Measurements from ENCODE around the gene SLC6A8.

Gene SLC6A8

DNA sequence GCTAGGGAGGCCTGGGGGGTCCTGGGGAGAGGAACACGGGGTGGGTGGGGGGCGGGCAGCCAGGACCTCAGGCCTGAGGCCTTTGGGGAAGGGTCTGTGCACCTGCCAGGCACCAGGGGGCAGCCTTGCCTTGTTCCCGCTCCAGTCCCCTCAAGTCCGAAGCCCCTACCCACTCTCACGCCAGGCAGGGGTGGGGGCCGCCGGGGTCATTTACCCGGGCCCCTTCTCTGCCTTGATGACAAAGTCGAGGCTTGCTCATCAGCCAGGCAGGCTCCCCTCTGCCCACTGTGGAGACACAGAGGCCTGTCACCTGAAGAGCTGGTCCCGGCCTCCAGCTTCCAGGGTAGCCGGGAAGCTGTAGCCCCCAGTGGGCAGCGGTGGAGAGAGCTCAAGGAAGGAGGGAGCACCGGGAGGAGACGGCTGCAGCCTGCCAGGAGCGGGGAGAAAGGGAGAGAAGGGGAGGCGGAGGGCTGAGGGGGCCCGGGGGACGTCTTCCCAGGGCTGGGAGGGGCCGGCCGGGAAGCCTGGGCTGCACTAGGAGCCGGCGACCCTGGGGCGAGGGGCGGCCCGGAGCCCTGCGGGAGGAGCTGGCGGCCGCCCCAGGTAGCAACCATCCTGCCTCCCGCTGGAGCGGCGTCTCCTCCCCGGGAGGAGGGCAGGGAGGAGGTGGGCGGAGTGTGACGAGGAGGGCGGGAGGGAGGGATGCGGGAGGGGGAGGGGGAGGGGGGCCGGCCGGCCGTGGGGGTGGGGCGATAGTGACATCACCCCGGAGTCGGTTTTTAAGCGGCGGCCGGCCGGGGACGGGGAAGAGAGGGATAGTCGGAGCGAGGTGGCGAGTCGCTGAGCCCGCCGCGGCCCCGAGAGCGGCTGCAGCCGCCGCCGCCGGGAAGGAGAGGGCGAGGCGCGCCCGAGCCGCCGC is at the start of gene SLC6A8:
Gene SLC6A8, plus strand, starts transcription at position 806 of the 919 bp plus-strand sequence. CDS start 649 bp downstream, outside the sequence.
- peak; percentile 59 for DNase-seq

DNA sequence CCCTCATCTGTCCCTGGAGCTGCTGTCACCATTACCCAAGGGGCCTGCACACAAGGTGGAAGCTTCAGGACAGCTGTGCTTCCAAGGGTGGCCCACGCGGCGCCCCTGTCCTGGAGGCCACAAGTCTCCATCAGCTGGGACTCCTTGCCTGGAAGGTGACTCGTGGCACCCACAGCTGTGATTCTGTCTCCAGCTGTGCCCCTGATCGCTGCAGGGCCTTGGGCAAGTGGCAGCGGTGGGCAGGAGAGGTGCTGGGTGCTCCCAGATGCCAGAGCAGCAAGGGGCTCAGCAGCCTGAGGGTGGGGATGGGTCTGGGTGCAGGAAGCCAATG is 49.7 kb upstream of the SLC6A8 start:
- no peak for DNase-seq

DNA sequence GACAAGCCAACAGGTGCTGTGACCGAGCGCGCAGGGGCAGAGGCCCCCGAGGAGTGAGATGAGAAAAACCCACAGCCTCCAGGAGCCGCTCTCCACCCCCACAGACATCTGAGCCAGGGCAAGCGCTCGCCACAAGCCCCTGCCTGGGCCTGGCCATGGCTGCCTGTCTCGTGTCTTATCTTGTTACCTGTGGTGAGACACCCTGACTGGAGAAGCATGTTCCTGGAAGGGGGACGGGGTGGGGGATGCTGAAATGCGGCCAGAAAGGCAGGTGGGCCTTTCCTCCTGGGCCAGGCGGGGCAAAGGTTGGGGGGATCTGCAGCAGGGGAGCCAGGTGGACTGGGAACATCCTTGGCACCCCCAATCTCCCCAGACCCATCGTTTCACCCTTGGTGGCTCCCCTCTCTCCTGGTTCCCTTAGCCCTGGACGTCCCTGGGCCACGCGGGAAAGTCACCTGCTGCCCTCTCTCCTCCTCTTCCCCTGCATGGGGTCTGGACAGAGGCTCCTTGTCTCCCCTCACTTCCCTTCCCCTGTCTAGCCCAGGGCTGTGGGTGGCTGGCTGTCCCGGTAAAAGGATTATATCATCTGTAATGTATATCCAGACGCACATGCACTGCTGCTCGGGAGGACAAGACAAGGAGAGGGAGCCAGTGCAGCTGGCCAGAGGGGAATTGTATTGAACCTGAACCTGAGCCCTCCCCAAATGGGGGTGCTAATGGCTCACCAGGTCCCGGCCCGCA is 49.1 kb upstream of the SLC6A8 start:
- DNase-seq, result no peak

DNA sequence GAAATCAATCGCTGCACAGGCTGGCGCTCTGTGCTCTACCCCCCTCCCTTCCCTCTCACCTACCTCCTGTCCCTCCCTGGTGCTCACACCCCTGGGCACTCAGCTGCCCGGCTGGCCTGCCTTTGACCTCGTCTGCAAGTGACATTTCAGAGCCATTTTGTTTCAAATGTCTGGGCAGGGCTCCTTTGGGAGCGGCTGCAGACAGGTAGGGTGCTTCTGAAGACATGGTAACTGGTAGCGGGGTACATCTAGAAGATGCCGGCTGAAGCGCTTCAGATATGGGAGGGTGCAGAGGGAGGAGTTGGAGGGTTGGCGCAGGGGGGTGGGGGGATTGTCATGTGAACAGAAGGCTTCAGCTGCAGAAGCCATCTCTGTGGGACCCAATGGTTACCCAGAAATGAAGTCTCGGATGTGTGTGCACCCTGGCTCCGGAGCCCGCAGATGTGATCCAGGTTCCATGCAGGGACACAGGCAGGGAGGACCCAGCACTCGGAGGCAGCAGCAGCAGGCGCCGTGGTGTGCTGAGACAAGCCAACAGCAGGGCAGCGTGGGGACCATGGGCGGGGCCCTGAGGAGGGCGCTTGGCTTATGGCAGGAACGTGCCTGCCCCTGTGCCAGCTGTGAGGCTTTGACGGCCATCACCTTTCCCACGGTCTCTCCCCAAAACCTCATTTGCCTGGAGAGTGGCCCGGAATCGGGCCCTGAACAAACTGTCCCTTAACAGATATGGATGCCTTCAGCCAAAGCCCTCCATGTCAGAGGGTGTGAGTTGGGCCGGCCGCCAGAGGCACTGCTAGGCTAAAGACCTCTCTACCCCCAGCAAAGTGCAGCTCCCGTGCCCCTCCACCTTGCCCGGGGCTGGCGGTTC is 48.3 kb upstream of the SLC6A8 start:
- no peak for DNase-seq

DNA sequence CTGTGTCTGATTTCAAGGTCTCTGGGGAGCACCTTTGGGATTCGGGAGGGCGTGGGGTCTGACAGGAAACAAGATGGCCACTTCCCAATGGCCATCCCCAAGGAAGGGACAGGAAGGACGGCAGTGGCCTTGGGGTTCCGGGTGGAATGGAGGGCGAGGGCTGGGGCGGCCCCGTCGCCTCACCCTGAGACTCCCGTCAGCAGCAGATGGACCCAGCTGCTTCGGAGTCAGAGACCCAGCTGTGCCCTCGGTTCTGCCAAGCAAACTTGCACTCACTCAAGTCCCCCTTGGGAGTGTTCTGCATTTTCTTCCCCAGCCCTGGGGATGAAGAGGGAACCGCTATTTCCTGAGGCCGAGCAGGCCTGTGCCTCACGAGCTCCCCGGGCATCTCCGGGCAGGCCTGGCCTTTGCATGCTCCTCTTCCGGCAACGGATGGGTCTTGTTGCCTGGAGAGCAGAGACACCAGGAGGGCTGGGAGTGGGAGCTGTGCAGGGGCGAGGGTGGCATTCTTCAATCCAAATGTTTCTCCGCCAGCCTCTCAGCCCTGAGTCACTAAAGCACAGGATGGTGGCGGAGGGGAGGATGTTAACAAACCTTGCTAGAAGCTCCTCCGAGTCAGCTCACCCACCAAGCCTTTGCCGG is 47.6 kb upstream of the SLC6A8 start:
- no peak for DNase-seq

DNA sequence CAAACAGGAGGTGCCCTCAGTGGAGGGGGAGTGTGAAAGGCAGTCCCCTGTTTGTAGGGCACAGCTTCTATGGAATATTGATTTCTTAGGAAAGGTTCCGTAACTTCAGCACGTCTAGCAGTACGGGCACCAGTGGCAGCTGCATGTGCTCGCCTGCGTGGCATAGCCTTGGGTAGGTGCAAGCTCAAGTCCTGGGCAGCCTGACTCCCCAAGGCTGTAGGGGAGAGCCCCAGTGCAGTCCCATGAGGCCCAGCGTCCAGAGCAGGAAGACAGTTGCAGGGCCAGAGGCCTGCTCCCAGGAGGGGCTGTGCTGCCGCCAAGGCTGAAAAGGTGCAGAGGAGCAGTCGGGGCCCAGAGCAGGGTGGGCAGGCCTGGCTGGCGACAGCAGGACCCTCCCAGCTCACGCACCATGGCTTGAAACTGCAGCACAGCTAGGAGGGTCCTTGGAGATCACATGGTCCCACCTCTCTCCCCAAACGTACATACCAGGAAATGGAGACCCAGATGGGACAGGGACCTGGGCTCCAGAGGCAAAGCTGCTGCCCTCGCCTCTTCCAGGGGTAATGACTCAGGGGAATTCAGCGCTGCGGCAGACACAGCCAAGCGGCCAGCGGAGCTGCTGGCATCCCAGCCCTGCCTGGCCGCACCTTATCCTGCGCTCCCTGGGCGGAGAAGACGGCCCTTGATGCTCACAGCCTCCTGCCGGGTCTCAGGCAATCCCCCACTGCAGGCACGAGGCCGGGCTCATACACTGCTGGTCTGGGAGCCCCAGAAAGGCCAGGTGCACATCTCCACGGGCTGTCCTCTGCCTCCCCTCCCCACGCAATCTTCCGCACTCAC is 46.8 kb upstream of the SLC6A8 start:
- DNase-seq, result no peak

DNA sequence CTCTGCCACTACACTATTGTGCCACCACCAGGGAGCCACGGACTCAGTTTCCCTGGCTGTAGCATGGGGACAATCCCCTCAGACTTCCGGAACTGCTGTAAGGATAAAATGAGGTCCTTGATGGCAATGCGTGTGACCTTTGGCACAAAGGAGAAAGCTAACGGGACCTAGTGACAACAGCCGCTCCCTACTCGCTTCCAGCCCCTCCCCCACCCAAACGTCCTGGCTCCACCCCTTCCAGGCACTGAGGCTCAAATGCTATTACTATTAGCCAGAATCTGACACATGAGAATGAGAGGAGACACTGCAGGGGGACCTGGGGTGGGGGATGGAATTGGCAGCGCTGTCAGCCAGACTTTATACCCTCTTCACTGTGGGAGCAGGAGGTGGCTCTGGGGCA is 46.1 kb upstream of the SLC6A8 start:
- peak; percentile 0 for DNase-seq

DNA sequence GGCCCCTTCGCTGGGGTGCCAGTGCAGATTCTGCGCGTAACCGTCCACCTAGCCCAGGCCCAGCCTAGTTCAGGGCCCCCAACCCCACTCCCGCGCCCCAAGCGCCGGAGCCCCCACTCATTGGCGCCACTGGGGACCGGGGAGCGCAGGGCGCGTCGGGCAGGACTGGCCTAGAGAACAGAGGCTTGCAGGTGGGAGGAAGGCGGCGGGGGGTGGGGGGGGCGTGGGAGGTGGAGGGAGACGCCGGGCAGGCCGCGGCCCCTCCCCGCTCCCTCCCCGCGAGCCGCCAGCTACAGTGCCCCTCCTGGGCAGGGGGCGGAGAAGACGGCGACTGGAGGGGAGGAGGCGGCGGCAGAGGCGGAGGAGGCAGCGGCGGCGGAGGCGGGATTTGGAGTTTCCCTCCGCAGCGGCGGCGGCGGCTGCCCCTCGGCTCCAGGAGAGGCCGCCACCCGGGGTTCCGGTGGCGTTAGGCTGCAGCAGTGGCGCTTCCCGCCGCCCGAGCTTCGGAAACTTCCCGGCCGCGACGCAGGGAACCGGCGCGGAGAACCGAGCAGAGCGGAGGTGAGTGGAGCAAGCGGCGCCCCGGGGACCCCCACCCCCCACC is 45.6 kb upstream of the SLC6A8 start:
- no peak for DNase-seq

DNA sequence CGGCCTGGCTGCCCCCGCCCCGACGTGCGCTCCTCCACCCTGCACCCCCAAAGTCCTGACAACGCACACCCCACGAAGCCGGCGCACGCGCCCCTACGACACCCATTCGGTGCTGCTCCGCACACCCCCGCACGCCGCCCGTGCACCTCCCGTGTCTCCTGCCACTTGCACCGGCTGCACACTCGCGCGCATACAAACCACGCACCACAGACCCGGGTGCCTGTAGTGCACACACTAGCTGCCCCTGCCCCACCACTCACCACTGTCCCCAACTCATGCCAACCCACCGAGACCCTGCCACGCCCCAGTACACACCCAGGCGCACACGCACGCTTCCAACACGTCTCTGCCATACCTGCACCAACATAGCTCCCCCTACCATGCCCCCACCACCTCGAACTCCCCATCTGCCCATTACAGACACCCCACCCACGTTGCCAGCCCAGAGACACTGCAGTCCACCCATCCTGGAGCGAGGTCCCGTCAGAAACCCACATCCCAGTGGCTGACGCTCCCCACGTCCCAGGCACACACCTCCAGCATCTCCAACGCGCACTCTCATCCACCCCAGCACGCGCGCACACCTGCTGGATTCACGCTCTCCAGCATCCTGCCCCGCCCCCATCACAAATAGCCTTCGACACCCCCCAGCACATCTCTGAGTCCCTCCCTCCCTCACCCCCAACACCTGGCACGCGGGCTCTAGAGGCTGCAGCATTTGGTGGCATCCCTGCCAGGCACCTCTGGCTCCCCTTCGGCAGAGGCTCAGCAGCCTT is 44.9 kb upstream of the SLC6A8 start:
- no peak for DNase-seq

DNA sequence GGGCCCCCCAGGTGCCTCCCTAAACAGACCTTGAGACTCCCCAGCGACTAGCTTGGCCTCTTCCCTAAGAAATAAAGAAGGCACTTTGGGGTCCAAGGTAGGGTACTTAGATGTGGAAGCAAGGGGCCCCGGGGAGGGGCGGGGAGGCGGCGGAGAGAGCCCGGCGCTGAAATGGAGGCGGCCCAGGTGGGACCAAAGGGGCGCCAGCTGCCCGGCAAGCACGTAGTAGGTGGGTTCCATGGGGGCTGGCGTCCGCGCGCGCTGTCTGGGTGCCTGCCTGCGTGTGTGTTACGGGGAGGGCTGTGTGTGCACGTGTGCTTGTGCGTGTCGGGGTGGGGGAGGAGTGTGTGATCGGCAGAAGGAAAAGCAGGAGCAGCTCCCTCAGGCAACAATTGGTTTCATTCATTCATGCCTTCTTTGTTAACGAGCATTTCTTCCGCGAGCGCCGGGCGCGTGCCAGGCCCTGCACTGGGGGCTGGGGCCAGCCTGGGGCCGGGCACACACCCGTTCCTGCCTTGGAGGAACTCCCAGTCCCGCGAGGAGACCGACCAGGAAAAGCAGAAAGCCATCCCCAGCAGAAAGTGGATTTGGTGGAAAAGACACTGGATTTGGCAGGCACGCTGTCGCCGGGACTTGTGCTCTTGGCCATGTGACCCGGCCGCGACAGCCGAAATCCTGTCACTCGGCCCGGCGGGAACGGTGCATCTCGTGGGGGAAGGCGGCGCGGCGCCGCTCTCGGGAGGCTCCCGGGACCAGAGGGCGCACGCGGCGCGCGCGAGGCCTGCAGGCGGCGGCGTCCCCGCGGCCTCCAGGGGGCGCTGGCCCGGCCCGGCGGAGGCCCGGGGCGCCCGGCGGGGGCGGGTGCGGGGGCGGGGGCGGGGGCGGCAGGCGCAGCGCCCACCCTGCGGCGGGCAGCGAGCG is 44.0 kb upstream of the SLC6A8 start:
- no peak for DNase-seq

DNA sequence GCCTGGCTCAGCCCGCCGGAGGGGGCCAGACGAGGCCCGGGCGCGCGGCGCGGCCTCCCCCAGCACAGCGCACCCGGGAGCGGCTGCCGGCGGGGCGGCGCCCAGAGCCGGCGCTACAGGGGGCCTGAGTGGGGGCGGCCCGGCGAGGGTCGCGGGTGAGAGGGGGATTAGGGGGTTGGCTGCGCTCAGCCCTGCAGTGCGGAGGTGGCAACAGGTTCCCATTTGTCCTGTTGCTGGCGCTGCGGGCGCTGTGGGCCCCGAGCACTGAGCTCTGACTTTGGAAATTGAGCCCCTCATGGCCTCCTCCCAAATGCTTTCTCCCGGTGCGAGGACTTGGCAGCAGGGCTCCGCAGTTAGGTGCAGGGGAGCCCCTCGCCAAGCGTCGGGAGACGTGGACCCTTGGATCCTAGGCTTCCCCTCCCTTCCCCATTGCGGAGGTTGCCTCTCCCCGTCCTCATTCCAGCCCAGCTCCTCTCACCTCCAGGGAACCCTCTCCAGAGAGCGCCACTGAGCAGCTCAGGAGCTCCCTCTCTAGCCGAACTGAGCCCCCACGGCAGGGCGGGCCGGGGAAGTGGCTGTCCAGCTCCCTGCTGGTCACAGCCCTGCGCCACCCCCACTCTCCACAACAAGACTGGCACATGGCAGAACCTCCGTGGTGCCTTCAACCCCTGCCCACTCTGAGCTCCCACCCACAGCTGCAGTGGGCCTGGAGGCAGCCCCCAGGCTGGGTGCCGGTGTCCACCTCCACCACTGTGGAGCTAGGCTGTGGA is 43.2 kb upstream of the SLC6A8 start:
- DNase-seq, result no peak

DNA sequence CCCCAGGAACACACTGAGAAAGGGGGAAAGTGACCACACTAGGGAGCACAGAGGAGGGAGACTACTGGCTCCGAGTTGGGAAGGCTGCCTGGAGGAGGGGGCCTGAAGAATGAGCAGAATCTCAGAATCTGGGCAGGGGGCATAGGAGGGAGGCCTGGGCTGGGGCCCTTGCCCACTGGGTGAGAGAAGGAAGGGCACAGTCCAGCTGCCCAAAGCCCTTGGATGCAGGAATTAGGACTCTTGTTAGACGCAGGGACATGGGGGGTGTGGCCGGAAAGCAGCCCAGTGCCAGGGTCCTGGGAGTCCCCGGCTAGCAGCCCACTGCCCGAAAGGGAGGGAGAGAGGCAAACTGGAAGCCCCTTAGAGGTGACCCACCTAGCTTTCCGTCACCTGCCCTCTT is 42.6 kb upstream of the SLC6A8 start:
- no peak for DNase-seq

DNA sequence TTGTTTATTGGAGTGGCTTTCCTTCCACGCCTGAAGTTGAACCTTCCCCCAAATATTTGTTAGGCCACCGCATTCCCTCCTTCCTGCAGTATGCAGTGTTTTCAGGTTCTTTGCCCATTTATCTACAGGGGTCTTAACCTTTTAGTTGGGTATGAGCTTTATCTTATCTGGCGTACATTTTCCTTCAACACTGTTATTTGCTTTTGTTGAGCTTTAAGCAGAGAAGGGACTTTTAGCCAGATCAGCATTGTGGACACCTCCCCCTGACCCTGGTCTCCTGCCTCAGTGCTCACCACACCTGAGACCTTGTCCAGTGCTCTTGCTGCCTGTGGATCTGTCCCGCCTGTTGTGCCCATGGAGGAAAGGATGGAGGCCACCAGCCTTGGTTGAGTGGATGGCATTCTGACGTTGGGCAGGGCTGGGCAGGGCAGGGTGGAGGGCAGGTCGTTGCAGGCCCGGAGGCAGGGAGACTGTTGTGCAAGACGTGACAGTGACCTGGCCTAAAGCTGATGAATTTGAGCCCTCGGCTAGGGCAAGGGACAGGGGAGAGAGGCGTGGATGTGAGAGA is 41.7 kb upstream of the SLC6A8 start:
- no peak for DNase-seq

DNA sequence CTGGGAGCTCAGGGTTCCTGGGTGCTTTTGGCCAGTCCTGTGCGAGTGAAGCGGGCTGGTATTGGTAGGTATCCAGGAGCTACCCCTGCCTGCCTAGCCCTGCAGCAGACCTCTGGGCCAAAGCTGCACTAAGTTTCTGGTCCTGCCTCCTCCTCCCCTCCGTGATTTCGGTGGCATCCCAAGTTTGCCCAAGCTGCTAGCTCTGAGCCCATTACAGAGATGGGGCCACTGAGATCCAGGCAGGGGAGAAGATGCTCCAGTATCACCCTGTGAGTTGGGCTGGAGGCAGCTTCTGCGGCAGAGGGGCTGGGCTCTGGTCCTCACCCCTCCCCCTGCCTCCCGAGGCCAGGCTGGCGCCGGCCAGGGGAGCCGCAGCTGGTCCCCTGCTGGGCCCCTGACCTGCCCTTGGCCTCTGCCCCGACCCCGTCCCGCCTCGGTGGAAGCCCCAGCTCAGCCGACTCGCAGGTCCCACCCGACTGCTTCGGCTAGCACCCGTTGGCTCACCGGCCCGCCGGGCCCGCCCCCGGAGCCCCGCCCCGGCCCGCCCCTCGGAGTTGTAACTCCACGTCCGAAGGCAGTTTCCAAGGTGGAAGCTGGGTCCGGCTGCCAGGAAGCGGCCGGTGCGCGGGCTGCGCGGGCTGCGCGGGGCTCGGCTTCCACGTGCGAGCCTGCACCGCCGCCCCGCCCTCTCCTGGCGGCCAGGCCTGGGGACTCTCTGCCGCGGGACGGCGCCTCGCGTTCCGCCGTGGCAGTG is 40.9 kb upstream of the SLC6A8 start, which contains the start of gene DUSP9:
Gene DUSP9, plus strand, starts transcription at position 584 of the 754 bp plus-strand sequence. CDS start 751 bp downstream, outside the sequence.
- DNase-seq, result no peak

DNA sequence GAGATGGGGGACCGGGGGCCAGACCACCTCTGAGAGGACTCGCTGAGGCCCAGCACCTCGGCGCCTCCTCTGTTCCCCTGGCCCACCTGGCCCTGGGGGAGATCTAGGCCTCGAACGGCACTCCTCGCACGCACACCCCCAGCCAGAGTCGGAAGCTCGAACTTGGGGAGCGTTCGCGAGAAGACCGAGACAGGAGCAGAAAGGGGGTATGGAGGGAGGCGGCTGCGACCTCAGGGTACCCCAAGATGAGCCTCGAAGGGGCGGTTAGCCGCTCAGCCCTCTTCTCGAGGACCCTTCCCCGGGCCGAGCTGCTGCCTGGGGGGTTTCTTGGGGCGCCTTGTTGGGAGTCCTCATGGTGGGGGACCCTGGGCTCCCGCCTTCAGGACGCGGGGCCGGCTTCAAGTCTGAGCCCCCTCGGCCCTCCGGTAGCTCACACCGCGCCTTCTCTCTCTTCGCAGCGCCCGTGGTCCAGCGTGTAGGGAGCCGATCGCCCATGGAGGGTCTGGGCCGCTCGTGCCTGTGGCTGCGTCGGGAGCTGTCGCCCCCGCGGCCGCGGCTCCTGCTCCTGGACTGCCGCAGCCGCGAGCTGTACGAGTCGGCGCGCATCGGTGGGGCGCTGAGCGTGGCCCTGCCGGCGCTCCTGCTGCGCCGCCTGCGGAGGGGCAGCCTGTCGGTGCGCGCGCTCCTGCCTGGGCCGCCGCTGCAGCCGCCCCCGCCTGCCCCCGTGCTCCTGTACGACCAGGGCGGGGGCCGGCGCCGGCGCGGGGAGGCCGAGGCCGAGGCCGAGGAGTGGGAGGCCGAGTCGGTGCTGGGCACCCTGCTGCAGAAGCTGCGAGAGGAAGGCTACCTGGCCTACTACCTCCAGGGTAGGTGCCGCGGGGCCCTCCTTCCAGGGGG is 40.0 kb upstream of the SLC6A8 start:
- DNase-seq, result no peak

All from OCI-M1 (cell line).